NB4 (cell line): Measurements from ENCODE around the gene STON2.

ENCODE experiments used
- DNase-seq: peaks from one replicate; pipeline ENCODE4 v3.0.0; 2010; ENCODE audit warnings: low read depth
- H3K4me3 ChIP-seq: one replicate; pipeline ENCODE4 v1.5.1; 2011; ENCODE audit warnings: mild to moderate bottlenecking, low read depth, low read length, moderate library complexity
- MYC ChIP-seq: IDR thresholded peaks from 2 replicates; pipeline ENCODE4 v1.6.1; 2011; ENCODE audit warnings: low read depth, low read length
- POLR2A ChIP-seq: IDR thresholded peaks from 2 replicates; pipeline ENCODE4 v1.6.1; 2011; ENCODE audit warnings: mild to moderate bottlenecking; ENCODE audit not compliant: insufficient read length; ENCODE audit errors: extremely low read depth
- TF ChIP-seq, protein P1 (sequence below): IDR thresholded peaks from one replicate; pipeline ENCODE4 v1.5.1; 2012; ENCODE audit warnings: low read depth, low read length
- TF ChIP-seq, protein P2 (sequence below): IDR thresholded peaks from 2 replicates; pipeline ENCODE4 v1.6.1; 2011; ENCODE audit warnings: low read depth, low read length

The STON2 gene

DNA sequence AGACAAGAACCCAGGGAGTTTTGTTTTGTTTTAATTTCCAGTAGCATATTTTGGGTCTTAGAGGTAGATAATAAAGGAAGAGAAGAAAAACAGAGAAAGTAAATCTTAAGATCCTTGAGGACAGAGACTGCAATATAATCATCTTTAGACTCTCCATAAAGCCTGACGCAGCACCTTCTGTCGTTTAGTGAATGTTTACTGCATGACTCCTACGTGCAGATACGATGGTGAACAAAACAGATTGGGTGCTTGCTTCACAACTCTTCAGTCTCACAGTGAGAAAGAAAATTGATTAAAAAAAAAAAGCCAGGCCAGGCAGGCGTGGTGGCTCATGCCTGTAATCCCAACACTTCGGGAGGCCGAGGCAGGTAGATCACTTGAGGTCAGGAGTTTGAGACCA lies 86.9 kb downstream of the STON2 start:
- TF ChIP-seq, protein P1, sequence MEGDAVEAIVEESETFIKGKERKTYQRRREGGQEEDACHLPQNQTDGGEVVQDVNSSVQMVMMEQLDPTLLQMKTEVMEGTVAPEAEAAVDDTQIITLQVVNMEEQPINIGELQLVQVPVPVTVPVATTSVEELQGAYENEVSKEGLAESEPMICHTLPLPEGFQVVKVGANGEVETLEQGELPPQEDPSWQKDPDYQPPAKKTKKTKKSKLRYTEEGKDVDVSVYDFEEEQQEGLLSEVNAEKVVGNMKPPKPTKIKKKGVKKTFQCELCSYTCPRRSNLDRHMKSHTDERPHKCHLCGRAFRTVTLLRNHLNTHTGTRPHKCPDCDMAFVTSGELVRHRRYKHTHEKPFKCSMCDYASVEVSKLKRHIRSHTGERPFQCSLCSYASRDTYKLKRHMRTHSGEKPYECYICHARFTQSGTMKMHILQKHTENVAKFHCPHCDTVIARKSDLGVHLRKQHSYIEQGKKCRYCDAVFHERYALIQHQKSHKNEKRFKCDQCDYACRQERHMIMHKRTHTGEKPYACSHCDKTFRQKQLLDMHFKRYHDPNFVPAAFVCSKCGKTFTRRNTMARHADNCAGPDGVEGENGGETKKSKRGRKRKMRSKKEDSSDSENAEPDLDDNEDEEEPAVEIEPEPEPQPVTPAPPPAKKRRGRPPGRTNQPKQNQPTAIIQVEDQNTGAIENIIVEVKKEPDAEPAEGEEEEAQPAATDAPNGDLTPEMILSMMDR = no peak
- TF ChIP-seq POLR2A = no peak
- DNase-seq = no peak
- H3K4me3 ChIP-seq = no peak overlapping the region

DNA sequence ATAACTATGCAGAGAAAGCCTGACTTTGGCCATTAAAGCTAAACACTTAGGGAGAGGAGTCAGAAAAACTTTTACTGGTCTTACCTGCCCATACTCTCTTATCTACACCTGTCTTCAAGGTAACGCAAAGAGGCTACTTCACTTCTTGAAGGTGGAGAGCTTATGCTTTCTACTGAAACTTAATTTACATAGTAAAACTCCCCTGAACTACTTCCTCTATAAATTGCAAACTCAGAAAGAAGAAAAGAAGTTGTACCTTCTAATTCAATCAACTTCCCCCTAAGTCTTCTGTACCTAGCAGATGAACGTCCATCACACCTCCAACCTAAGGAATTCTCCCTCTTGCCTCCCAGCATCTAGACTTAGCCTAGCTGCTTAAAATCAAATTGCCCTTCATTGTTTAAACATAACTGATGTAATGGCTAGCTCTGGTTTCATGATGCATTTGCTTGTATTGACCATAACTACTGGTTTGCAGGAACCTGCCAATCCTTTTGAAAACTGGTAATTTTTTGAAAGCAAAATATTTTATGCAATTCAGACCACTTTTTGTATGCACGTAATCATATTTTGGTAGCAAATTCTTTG lies 87.7 kb downstream of the STON2 start:
- TF ChIP-seq, protein P1 = no peak
- TF ChIP-seq, protein P2, sequence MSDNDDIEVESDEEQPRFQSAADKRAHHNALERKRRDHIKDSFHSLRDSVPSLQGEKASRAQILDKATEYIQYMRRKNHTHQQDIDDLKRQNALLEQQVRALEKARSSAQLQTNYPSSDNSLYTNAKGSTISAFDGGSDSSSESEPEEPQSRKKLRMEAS = no peak
- no peak for TF ChIP-seq MYC
- no peak for TF ChIP-seq POLR2A
- no peak overlapping the region for H3K4me3 ChIP-seq
- no peak for DNase-seq

DNA sequence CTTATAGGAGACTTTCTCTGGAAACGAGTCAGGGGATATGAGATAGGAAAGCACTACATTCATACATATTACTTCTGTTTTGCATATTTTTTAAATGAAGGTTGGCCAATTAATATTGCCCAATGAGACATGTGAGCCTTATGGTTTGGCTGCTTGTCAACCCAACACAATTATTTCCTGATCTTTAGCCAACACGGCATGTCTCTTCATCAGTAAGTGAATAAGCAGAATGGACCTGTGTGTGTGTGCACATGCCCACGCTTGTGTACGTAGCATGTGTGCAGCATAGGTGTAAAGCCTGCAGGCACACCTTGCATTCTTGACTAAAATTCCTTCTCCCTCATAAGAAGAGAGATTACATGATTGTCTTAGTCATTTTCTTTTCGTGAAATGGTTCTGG lies 88.3 kb downstream of the STON2 start:
- H3K4me3 ChIP-seq = no peak overlapping the region
- no peak for DNase-seq
- TF ChIP-seq, protein P2 = no peak
- TF ChIP-seq POLR2A (no peak), MYC (no peak)
- TF ChIP-seq, protein P1 = no peak

DNA sequence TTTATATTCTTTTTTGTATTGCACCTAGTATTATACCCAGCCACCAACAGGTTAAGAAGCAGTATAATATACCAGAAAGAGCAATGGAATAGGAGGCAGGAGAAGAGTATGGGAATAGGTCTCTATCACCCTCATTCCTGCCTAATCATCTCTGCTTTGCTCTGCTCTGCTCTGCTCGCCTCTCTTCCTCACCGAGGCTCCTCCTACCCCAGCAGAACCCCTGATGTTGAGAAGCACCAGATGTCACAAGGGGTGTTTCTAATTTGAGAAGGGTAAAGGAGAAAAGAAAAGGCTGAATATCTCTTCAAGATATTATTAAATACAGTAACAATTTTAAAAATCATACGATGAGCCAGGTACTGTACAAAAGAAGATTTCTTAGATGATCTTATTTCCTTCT lies 89.0 kb downstream of the STON2 start:
- no peak overlapping the region for H3K4me3 ChIP-seq
- DNase-seq = no peak
- TF ChIP-seq MYC (no peak), POLR2A (no peak)
- TF ChIP-seq, protein P2 = no peak
- TF ChIP-seq, protein P1 = no peak

DNA sequence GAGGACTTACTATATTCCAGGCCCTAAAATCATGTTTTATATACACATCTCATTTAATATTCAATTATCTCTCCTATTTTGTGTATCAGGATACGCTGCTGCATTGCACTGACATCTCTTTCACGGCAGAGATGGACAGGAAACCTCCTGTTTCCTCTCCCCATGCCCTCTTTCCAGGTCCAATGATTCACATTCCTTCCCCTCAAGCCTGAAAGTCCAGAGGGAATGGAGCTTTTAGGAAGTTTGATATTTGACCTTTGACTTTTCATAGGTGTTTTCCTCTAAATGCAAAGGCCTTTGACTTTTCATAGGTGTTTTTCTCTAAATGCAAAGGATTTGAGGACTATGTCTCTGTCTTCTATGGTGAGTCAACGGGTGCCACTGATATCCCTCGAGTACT lies 89.5 kb downstream of the STON2 start:
- no peak for DNase-seq
- H3K4me3 ChIP-seq = no peak overlapping the region
- TF ChIP-seq, protein P2 = no peak
- TF ChIP-seq, protein P1 = no peak
- TF ChIP-seq POLR2A (no peak), MYC (no peak)

DNA sequence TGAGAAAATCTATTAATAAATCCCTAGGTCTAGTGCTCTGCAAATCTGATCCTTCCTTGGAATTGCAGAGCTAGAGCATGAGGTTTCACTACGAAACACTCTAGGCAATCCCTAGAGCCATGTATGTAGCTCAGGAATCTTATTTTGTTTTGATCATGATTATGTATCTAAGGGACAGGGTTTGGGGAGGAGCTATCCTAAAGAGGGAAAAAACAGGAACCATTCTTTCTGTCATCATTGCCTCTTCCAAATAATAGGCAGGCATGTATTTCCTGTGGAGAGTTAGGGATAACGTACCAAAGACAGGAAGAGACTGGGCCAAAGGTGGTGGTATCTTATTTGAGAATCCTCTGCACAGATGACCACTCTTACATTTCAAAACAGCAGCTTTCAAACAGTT lies 90.6 kb downstream of the STON2 start:
- TF ChIP-seq POLR2A (no peak), MYC (no peak)
- TF ChIP-seq, protein P2 = no peak
- TF ChIP-seq, protein P1 = no peak
- H3K4me3 ChIP-seq = no peak overlapping the region
- no peak for DNase-seq
